NCI-H1417 treated with DMSO at 0.1 percent for 48 hours (cell line): Measurements from ENCODE around the gene RAB4A.

Source experiments
- DNase-seq: peaks from one replicate; lab custom pipeline; 2025; lab: John Stamatoyannopoulos, UW

RAB4A gene

GRCh38 chr1:229339086-229339485, 68.2 kb downstream of the RAB4A start:
- DNase-seq, result no peak

- no peak for DNase-seq
Observed at GRCh38 chr1:229339520-229339919, 68.6 kb downstream of the RAB4A start.

- no peak for DNase-seq
Observed at GRCh38 chr1:229340496-229340895, 69.6 kb downstream of the RAB4A start.

DNA sequence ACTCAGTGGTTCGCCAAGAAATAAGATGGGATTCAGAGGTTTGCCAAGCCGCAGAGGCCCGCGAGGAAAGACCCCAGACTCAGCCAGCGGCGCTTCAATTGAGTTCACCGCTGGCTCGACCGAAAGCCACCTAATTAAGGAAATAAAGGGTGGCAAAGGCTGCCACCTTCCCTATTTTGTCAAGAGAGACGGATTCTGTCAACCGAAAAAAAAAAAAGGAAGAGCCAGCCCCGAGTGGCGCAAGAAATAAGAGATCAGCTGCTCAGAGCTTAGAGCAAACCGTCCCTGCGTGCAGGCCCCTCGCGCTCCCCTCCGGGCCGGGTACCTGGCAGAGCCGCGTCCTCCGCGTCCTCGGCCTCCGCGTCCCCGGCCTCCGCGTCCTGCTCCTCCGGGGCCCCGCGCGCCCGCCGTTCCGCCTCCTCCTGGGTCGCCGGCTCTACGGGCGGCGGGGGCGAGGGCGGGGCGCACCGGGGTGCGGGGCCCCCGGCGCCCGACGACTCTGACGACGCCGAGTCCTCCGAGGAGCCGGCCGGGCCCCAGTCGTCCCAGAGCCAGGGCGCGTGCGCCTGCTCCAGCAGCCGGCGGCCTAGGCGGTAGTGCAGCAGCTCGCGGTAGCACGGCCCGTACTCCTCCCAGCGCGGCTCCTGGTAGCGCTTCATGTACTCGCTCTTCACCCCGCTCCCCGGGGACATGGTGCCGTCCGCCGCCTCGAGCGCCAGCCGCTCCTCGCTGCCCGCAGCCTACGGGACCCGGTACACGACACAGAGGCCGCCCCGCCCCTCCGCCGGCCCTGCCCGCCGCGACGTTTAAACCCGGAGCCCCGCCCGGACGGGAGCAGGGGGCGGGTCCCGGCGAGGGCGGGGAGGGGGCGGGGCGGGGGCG, 71.1 kb downstream of the RAB4A start:
- peak; percentile 14 for DNase-seq

DNA sequence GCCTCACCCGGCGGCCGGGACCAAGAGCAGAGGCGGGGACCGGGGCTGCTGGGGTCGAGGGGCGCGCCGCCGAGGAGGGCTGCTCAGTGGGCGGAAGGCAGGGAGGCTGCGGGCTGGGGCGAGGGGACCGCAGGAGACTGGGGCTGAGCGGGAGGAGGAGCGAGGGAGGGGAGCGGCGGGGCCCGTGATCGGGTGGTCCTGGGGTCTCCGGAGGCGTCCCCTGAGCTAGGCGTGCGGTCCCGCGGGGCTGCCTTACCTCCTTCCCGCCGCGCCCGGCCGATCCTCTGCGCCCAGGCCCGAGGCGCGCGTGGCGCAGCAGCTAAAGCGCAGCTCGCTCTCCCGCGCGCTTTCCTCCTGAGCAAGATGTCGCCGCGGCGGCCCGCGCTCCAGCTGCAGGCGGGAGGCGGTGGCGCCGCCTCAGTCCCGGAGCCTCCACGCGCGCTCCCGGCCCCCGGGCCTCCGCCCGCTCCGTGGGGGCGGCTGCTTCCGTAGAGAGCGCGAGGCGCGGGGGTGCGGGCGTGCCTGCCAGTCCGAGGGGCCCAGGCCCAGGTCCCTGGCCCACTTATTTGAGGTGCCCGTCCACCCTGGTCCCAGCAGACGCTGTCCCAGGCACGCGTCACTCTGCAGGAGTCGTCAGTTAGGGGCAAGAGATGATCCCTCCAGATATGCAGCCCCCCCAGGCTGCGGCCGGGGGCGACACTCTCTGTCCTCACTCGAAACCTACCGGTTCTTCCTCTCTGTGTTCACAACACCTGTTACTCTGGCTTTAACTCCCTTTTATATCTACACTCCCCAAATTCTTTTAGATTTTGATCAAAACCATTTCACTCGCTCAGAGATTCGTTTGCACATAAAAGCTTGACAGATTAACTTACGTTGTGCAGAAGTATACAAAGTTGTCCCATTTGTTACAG, 72.0 kb downstream of the RAB4A start, which contains the start of gene CCSAP:
TSS of gene CCSAP (minus strand) at position 392 of the 914 bp plus-strand sequence. CDS start 582 bp downstream, outside the sequence.
- no peak for DNase-seq

DNA sequence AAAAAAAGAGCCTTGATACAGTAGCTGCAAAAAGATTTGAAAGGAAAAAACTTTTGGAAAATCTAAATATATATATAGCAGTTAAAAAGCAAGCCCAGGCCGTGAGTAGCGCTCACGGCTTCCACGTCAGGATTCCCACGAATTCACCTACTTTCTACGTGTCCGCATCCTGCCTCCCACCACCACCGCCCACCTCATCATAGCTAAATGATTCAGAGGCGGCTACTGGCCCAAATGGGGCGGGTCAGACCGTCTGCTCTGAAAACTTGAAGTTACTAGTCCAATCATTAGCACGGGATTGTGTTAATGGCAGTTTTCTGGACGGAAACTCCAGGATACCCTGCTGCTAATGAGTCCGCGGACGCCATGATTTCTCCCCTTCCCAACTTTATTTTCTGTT, 73.2 kb downstream of the RAB4A start:
- DNase-seq, result no peak

GRCh38 chr1:229344937-229345684, 74.2 kb downstream of the RAB4A start:
- no peak for DNase-seq

DNA sequence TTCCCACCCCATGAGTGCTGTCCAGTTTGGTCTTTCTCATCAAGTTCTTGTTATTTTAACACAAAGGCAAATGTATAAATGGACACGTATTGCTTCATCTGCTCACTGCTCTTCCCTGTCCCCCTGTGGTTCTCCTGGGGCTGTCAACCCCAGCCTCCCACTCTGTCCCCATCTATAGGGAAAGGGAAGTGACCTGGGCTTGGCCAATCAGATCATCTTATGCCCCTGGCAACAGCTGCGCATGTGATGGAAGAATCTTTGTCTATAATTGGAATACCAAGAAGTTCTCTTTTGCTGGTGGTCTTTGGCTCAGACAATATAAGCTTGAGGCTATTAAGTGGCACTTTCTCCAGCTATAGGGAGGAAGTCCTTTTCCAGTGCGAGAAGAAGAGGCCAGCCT, 76.6 kb downstream of the RAB4A start:
- DNase-seq, result no peak

DNA sequence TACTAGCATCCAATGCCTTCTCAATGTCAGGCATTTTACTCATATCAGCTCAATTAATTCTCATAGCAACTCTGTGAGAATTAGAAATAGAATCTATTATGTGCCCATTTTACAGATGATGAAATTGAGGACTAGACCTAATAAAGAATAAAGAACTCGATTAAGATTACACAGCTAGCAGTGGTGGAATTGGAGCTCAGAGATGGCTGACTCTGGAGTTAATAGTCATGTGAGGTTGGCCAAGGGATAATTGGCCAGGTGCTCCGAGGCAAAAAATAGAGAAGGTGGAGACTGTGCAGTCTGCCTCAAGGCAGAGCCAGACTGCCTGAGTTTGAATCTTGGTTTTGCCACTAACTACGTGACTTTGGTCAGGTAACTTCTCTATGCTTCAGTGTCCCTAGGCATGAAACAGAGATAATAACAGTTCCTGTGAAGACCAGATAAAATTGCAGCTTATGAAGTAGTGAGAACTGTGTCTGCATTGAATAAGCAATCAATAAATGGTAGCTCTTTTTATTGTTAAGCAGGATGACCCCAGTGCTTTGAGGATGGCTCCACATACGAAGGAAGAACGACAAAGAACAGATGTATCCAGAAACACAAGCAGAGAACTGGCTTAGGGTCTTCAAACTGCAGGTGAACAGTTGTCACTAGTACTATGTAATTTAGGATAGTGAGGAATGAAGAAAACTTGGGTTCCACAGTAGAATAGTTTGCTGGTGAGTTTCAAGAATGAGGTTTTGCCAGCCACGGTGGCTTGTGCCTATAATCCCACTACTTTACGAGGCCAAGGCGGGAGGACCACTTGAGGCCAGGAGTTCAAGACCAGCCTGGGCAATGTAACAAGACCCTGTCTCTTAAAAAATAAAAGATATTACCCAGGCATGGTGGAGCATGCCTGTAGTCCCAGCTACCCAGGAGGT, 78.8 kb downstream of the RAB4A start:
- no peak for DNase-seq

GRCh38 chr1:229352975-229353374, 82.1 kb downstream of the RAB4A start:
- DNase-seq, result no peak

GRCh38 chr1:229354226-229354625, 83.3 kb downstream of the RAB4A start:
- no peak for DNase-seq
